ENCODE results near the gene CHCHD3. TPM values are rescaled to one million over a fixed set of nuclear protein-coding genes. Genes with fewer than 3 reads are reported as not detected.

CHCHD3 gene
- total RNA-seq, 4 donors from 2014 or later = 40.6 to 66.6 (median 48.1) TPM

DNA sequence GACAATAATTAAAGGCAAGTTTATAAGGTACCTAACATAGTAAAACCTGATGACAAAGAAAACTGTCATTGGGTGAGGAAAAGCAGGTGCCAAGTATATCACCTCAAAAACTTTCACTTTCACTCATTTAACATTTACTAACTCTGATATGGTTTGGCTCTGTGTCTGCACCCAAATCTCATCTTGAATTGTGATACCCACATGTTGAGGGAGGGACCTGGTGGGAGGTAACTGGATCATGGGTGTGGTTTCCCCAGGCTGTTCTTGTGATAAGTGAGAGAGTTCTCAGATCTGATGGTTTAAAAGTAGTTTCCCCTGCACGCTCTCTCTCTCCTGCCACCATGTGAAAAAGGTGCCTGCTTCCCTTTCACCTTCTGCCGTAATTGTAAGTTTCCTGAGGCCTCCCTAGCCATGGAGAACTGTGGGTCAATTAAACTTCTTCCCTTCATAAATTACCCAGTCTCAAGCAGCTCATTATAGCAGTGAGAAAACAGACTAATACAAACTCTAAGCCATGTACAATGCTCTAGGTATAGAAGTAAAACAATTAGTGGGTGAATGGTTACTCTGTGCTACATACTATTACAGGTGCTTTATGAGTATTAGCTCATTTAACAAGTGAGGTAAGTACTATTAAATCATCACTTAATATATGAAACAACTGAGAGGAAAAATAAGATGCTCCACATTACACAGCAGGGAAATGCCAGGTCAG is 199.0 kb downstream of the CHCHD3 start:
- peaks cover 0 to 11% (median 0%) of the 10 kb centered on the region in 4 donors for H3K4me1 ChIP-seq
- H3K27ac ChIP-seq = no peak overlapping the region
- DNase-seq (ENCODE audit: low spot score in 2 of 2) = no peak
- H3K36me3 ChIP-seq = peaks cover 0 to 23% (median 0%) of the 10 kb centered on the region in 3 donors
- WGBS, 2 donors = 88 to 90% methylated on average over 2 of the region's 2 CpGs
- no peaks in the 10 kb centered on the region for H3K27me3 ChIP-seq
- TF ChIP-seq, protein P1, sequence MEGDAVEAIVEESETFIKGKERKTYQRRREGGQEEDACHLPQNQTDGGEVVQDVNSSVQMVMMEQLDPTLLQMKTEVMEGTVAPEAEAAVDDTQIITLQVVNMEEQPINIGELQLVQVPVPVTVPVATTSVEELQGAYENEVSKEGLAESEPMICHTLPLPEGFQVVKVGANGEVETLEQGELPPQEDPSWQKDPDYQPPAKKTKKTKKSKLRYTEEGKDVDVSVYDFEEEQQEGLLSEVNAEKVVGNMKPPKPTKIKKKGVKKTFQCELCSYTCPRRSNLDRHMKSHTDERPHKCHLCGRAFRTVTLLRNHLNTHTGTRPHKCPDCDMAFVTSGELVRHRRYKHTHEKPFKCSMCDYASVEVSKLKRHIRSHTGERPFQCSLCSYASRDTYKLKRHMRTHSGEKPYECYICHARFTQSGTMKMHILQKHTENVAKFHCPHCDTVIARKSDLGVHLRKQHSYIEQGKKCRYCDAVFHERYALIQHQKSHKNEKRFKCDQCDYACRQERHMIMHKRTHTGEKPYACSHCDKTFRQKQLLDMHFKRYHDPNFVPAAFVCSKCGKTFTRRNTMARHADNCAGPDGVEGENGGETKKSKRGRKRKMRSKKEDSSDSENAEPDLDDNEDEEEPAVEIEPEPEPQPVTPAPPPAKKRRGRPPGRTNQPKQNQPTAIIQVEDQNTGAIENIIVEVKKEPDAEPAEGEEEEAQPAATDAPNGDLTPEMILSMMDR (IDR thresholded peaks at IDR 0.05) = no peak
- no peak for TF ChIP-seq EP300 (IDR thresholded peaks at IDR 0.05)
- TF ChIP-seq POLR2A (IDR thresholded peaks at IDR 0.05) = no peak
- no peaks in the 10 kb centered on the region for H3K9me3 ChIP-seq
- no peak overlapping the region for H3K4me3 ChIP-seq

DNA sequence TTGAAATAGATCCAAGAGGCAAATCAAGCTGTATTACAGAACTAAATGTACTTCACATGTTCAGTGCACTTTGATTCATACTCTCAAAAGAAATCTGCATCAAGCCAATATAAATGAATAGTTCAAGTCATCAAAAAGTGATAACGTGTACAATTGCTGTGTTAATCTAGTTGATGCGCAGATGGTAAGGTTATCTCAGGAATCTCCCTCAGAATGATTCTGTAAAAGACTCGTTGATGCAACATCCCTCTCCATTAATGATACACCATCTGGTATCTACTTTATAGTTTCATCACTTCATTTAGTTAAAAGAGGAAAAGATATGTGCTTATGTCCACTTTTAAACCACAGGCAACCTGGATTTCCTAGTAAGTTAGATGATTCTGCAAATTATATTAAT is 200.6 kb downstream of the CHCHD3 start:
- H3K27ac ChIP-seq = no peak overlapping the region
- no peak for DNase-seq (ENCODE audit: low spot score in 2 of 2)
- H3K4me1 ChIP-seq = peaks cover 0 to 11% (median 0%) of the 10 kb centered on the region in 4 donors
- no peak for TF ChIP-seq POLR2A (IDR thresholded peaks at IDR 0.05)
- no peak for TF ChIP-seq EP300 (IDR thresholded peaks at IDR 0.05)
- TF ChIP-seq, protein P1 (IDR thresholded peaks at IDR 0.05) = no peak
- WGBS, 2 donors = 66 to 73% methylated on average over 3 of the region's 3 CpGs
- no peaks in the 10 kb centered on the region for H3K9me3 ChIP-seq
- H3K27me3 ChIP-seq = no peaks in the 10 kb centered on the region
- peaks cover 0 to 23% (median 0%) of the 10 kb centered on the region in 3 donors for H3K36me3 ChIP-seq
- H3K4me3 ChIP-seq = no peak overlapping the region

DNA sequence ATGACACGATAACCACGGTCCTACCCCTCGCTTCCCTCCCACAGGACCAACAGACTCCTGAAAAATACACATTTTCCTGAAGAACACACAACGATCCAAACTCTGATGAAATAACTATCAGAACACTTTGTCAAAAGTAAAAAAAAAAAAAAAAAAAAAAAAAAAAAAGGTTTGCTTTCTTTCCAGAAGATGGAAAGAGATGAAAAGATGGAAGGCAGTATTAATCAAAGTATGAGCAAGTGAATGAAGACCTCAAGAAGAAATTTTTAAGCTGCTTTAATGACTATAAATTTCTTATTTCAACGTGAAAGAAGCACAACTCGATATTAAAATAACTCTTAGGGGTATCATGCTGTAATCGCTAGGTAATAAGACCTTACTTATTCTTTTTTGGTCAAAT is 202.3 kb downstream of the CHCHD3 start:
- Histone ChIP-seq H3K27ac (no peak overlapping the region), H3K27me3 (no peaks in the 10 kb centered on the region), H3K9me3 (no peaks in the 10 kb centered on the region), H3K4me3 (no peak overlapping the region), H3K36me3 (peaks cover 0 to 13% (median 0%) of the 10 kb centered on the region in 3 donors), H3K4me1 (peaks cover 0 to 11% (median 0%) of the 10 kb centered on the region in 4 donors)
- TF ChIP-seq EP300 (IDR thresholded peaks at IDR 0.05) (no peak), POLR2A (IDR thresholded peaks at IDR 0.05) (no peak)
- TF ChIP-seq, protein P1 (IDR thresholded peaks at IDR 0.05) = no peak
- DNase-seq (ENCODE audit: low spot score in 2 of 2) = no peak
- 94 to 97% methylated on average over 7 of the region's 7 CpGs for WGBS, 2 donors

DNA sequence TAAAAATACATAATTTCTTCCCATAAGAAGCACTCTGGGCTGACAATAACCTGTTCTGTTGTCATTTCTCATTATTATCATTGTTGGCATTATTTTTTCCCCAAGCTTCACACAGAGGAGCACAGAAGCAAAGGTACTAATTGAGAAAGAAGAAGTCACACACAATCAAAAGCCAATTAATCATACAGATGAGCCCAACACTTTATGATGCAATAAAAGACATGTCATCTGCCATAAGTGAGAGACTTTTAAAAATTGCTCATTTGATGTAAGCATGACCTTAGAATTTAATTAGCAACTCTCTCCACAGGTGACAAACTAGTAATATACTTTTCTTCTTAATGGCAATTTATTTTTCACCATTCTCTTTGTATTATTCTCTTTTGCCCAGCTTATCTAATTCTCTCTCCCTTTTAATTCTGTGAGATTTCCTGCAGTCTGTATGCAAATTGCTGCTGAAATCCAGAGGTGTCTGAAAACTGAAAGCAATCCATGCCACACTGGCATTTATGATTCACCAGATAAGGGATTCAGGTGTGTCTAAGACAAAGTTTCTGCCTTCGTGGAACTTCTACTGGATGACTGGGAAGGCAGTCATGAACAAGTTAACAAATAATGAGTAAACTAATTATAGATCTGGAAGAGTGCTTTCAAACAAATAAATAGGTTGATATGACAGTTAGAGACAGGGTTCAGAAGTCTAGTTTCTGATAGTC is 203.5 kb downstream of the CHCHD3 start:
- Histone ChIP-seq H3K4me3 (no peak overlapping the region), H3K4me1 (peaks cover 0 to 11% (median 0%) of the 10 kb centered on the region in 4 donors), H3K9me3 (no peaks in the 10 kb centered on the region), H3K27me3 (no peaks in the 10 kb centered on the region), H3K27ac (no peak overlapping the region), H3K36me3 (peaks cover 0 to 2% (median 0%) of the 10 kb centered on the region in 3 donors)
- WGBS, 2 donors = 90 to 92% methylated on average over 1 of the region's 1 CpG
- DNase-seq (ENCODE audit: low spot score in 2 of 2) = no peak
- TF ChIP-seq, protein P1 (IDR thresholded peaks at IDR 0.05) = no peak
- no peak for TF ChIP-seq EP300 (IDR thresholded peaks at IDR 0.05)
- no peak for TF ChIP-seq POLR2A (IDR thresholded peaks at IDR 0.05)

DNA sequence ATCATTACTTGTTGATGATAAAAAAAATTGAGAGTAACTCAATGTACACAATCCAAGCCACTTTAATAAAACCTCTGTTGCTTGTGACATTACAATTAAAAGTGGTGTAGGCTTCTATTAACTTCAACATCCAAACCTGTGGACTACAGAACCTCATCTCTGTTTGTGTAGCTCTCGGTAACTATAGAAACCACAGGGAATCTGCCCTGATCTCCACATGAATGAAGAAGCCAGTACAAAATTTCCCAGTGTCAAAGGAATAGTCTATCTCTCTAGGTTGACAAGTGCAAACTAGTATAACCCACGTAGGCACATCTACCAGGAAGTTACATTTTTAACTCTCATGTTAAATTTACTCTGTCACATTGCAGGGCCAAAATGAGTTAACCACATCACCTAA is 204.3 kb downstream of the CHCHD3 start:
- WGBS, 2 donors = 84 to 92% methylated on average over 2 of the region's 2 CpGs
- H3K4me1 ChIP-seq = peaks cover 0 to 11% (median 0%) of the 10 kb centered on the region in 4 donors
- no peak overlapping the region for H3K27ac ChIP-seq
- H3K9me3 ChIP-seq = no peaks in the 10 kb centered on the region
- TF ChIP-seq POLR2A (IDR thresholded peaks at IDR 0.05) (no peak), EP300 (IDR thresholded peaks at IDR 0.05) (no peak)
- TF ChIP-seq, protein P1 (IDR thresholded peaks at IDR 0.05) = no peak
- no peaks in the 10 kb centered on the region for H3K36me3 ChIP-seq
- no peak for DNase-seq (ENCODE audit: low spot score in 2 of 2)
- H3K27me3 ChIP-seq = no peaks in the 10 kb centered on the region
- H3K4me3 ChIP-seq = no peak overlapping the region

All from tibial nerve (tissue), 4 donors.